HepG2 (cell line): ENCODE data around the gene C4orf36. TPM values are rescaled to one million over a fixed set of nuclear protein-coding genes. Genes with fewer than 3 reads are reported as not detected.

ENCODE experiments used
- ATAC-seq: fragments of 200-7000 bp; cut with Tn5 transposase; 3 replicates; pipeline ENCODE4 v1.9.1; 2020; ENCODE audit warnings: mild to moderate bottlenecking, moderate library complexity
- BruUV-seq: library from RNA; stranded (reverse); fragments of 400-500 nt; replicated peaks from 2 replicates; lab custom pipeline; 2021; lab: Mats Ljungman, UMichigan
- CTCF ChIA-PET: fragments of 300-600 bp; formaldehyde crosslinking; extraction: SDS; loops from one replicate; lab custom pipeline; 2021; ENCODE audit warnings: low total read pairs, inconsistent platforms, low intra/inter-chr PET ratio; lab: Yijun Ruan, JAX
- POLR2A ChIA-PET: fragments of 350-600 bp; sonication (Branson Sonifier 250); formaldehyde crosslinking; loops from one replicate; lab custom pipeline; 2020; ENCODE audit warnings: antibody characterized with exemption, inconsistent platforms; lab: Yijun Ruan, JAX
- DNase-seq: peaks from one replicate; pipeline ENCODE4 v3.0.0-alpha.2; 2015; ENCODE audit warnings: low spot score
- FAIRE-seq: peaks from 3 replicates; lab custom pipeline; 2011; peaks lifted over from hg19 to GRCh38; lab: Jason Lieb, UNC
- H2AFZ ChIP-seq: one replicate; pipeline ENCODE4 v1.6.1; 2011; ENCODE audit warnings: low read length, inconsistent platforms
- H3K27ac ChIP-seq: fragments of 300-600 bp; 3 replicates; pipeline ENCODE4 v1.8.0; 2011; ENCODE audit warnings: mixed run types, mild to moderate bottlenecking, mixed read lengths, low read length, inconsistent platforms; ENCODE audit not compliant: insufficient read depth; ENCODE audit errors: extremely low read length
- H3K27me3 ChIP-seq, 2 experiments: fragments of 200-600 bp in 1 of 2; 2 replicates in 1 of 2; 3 replicates in 1 of 2; pipeline versions ENCODE4 v1.6.0 to v1.8.0; 2011; ENCODE audit warnings: low read length in 2 of 2, mild to moderate bottlenecking in 2 of 2, moderate library complexity in 2 of 2, inconsistent platforms in 1 of 2; ENCODE audit not compliant: insufficient read depth in 2 of 2, control insufficient read depth in 1 of 2
- H3K36me3 ChIP-seq, 2 experiments: fragments of 200-600 bp in 1 of 2; replicated peaks in 1 of 2; 2 replicates in 1 of 2; 3 replicates in 1 of 2; pipeline versions ENCODE4 v1.5.1 to v1.8.0; 2011; ENCODE audit warnings: low read length in 2 of 2, inconsistent platforms in 1 of 2; ENCODE audit not compliant: insufficient read depth in 2 of 2, control insufficient read depth in 1 of 2
- H3K4me1 ChIP-seq: 2 replicates; pipeline ENCODE4 v1.5.1; 2012; ENCODE audit warnings: low read length, inconsistent platforms; ENCODE audit not compliant: insufficient read depth
- H3K4me2 ChIP-seq: 2 replicates; pipeline ENCODE4 v1.6.0; 2011; ENCODE audit warnings: low read depth, low read length, inconsistent platforms
- H3K4me3 ChIP-seq, 3 experiments: fragments of 200-600 bp in 1 of 3; sonication (generic), shearing (Covaris generic) in 1 of 3; replicated peaks in 1 of 3; 2 replicates each; pipeline ENCODE4 v1.5.1; 2011 to 2016; ENCODE audit warnings: low read length in 3 of 3, inconsistent platforms in 2 of 3, low read depth in 2 of 3, mild to moderate bottlenecking in 2 of 3, control low read depth in 1 of 3, mixed read lengths in 1 of 3; ENCODE audit not compliant: insufficient read depth in 1 of 3
- H3K79me2 ChIP-seq: one replicate; pipeline ENCODE4 v1.6.1; 2011; ENCODE audit warnings: low read length, inconsistent platforms; ENCODE audit not compliant: insufficient read depth
- H3K9ac ChIP-seq: 2 replicates; pipeline ENCODE4 v1.6.0; 2011; ENCODE audit warnings: mild to moderate bottlenecking, low read depth, low read length, inconsistent platforms; ENCODE audit not compliant: insufficient read depth
- H3K9me3 ChIP-seq: 2 replicates; pipeline ENCODE4 v1.5.1; 2012; ENCODE audit warnings: mild to moderate bottlenecking, low read length
- H4K20me1 ChIP-seq: 2 replicates; pipeline ENCODE4 v1.6.0; 2011; ENCODE audit warnings: inconsistent platforms, mild to moderate bottlenecking, low read length, moderate library complexity; ENCODE audit not compliant: insufficient read depth
- BCL6 ChIP-seq: IDR thresholded peaks from 2 replicates; pipeline ENCODE4 v1.6.1; 2016; ENCODE audit warnings: missing genetic modification reagents, missing compliant biosample characterization
- FOXJ3 ChIP-seq: sonication (generic); formaldehyde crosslinking; IDR thresholded peaks from 2 replicates; pipeline ENCODE4 v1.4.0; 2020; ENCODE audit warnings: missing genetic modification reagents, mild to moderate bottlenecking, borderline replicate concordance
- HMG20B ChIP-seq: conservative IDR thresholded peaks from 2 replicates; pipeline ENCODE4 v1.6.1; 2016; ENCODE audit warnings: missing genetic modification reagents, missing compliant biosample characterization
- HNF4G ChIP-seq, 2 experiments: sonication (generic) in 1 of 2; formaldehyde crosslinking in 1 of 2; IDR thresholded peaks; 2 replicates each; pipeline versions ENCODE4 v1.4.0 to v1.6.1; 2011 to 2020; ENCODE audit warnings: borderline replicate concordance in 2 of 2, low read depth in 2 of 2, mild to moderate bottlenecking in 2 of 2, low read length in 1 of 2, missing genetic modification reagents in 1 of 2, moderate library complexity in 1 of 2
- NONO ChIP-seq, 2 experiments: fragments of 450-650 bp in 1 of 2; sonication (generic) in 1 of 2; formaldehyde crosslinking in 1 of 2; IDR thresholded peaks in 1 of 2; conservative IDR thresholded peaks in 1 of 2; 2 replicates each; pipeline versions ENCODE4 v1.6.1 to v1.8.0; 2017 to 2022; ENCODE audit warnings: mild to moderate bottlenecking in 1 of 2, missing genetic modification reagents in 1 of 2, moderate library complexity in 1 of 2
- PITX1 ChIP-seq: sonication (generic); formaldehyde crosslinking; IDR thresholded peaks from 2 replicates; pipeline ENCODE4 v1.5.1; 2020; ENCODE audit warnings: mild to moderate bottlenecking, missing genetic modification reagents
- SATB2 ChIP-seq: sonication (generic); formaldehyde crosslinking; IDR thresholded peaks from 2 replicates; pipeline ENCODE4 v1.5.0; 2020; ENCODE audit warnings: missing genetic modification reagents
- ZC3H4 ChIP-seq: sonication (generic); formaldehyde crosslinking; IDR thresholded peaks from 2 replicates; pipeline ENCODE4 v1.4.0; 2020; ENCODE audit warnings: missing genetic modification reagents, borderline replicate concordance
- ZEB1 ChIP-seq: IDR thresholded peaks from 2 replicates; pipeline ENCODE4 v1.6.1; 2012; ENCODE audit warnings: mild to moderate bottlenecking, low read depth, inconsistent platforms; ENCODE audit not compliant: insufficient replicate concordance
- ZFP82 ChIP-seq: sonication (generic); formaldehyde crosslinking; IDR thresholded peaks from 2 replicates; pipeline ENCODE4 v1.5.1; 2020; ENCODE audit warnings: mild to moderate bottlenecking, missing genetic modification reagents, borderline replicate concordance
- WGBS: methylation state at CpG from one replicate; pipeline ENCODE4 v1.1.6; 2017; ENCODE audit warnings: low lambda C conversion rate; 5-methylcytosine and 5-hydroxymethylcytosine counted together
- in situ Hi-C: cut with HindIII; loops from 2 replicates; pipeline ENCODE4 v1.10.0; 2017; ENCODE audit warnings: low pct_unique_long_range_greater_than_20kb; ENCODE audit not compliant: extremely low pct_ligation_motif_present
- intact Hi-C: fragments of 100-400 bp; cut with micrococcal nuclease; formaldehyde crosslinking; loops from one replicate; pipeline ENCODE4 v1.10.0; 2022; ENCODE audit not compliant: unreplicated experiment
- polyA plus RNA-seq, 8 experiments: library from polyadenylated mRNA; depleted of rRNA in 3 of 8; stranded (reverse) in 7 of 8; unstranded in 1 of 8; fragments of >200 nt; fragmentation: Illumina TruSeq in 4 of 8; extraction: Trizol in 4 of 8; gene quantifications; 2 replicates each; pipeline versions ENCODE4 v1.2.1 to v1.2.3, GENCODE V29; 2011 to 2016; ENCODE audit warnings: low read depth in 4 of 8, missing spikeins in 1 of 8, mixed read lengths in 1 of 8; ENCODE audit not compliant: insufficient read depth in 1 of 8
- total RNA-seq, 5 experiments: library from RNA; depleted of rRNA; stranded (reverse); fragments of >200 nt; fragmentation: Illumina TruSeq; extraction: Trizol; gene quantifications; 2 replicates each; pipeline ENCODE4 v1.2.3, GENCODE V29; 2016; ENCODE audit warnings: low read depth in 1 of 5
- TF ChIP-seq, protein P1 (sequence below): sonication (generic); formaldehyde crosslinking; IDR thresholded peaks from 2 replicates; pipeline ENCODE4 v1.5.0; 2020; ENCODE audit warnings: missing genetic modification reagents
- TF ChIP-seq, protein P2 (sequence below): IDR thresholded peaks from 2 replicates; pipeline ENCODE4 v1.6.1; 2016; ENCODE audit warnings: mild to moderate bottlenecking
- TF ChIP-seq, protein P3 (sequence below): sonication (generic); IDR thresholded peaks from 2 replicates; pipeline ENCODE4 v1.6.1; 2016; ENCODE audit warnings: low read depth, borderline replicate concordance
- TF ChIP-seq, protein P4 (sequence below): sonication (generic); formaldehyde crosslinking; IDR thresholded peaks from 2 replicates; pipeline ENCODE4 v1.4.0; 2020; ENCODE audit warnings: missing genetic modification reagents
- TF ChIP-seq, protein P5 (sequence below): sonication (generic); formaldehyde crosslinking; IDR thresholded peaks from 2 replicates; pipeline ENCODE4 v1.8.0; 2022; ENCODE audit warnings: mild to moderate bottlenecking, missing genetic modification reagents; ENCODE audit not compliant: insufficient replicate concordance

Gene C4orf36
- total and polyA plus RNA-seq, 2 of the 13 experiments (the other 11 are each of a cell fraction or from before 2014, with no cell fraction given) = 0.63 TPM; not detected in 1

DNA sequence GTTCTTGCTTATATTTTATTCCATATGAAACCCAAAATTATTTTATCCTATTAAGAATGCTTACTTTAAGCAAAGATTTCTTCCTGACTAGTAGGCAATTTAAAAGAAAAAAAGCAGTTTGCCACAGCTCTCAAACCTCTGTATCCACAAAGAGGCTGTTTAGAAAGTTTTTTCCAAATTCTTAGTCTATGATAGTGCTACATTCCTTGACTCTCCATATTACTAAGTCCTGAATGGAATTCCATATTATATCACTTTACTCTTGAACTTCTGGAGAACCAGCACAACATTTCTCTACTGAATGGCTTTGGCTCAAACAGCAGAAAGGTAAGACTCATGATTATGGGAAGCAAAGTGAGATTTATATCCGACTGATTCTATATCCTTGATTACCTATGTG is 51.4 kb downstream of the C4orf36 start (continued):
- no peak for TF ChIP-seq BCL6 (CRISPR knock-in tag)
- TF ChIP-seq, protein P1, sequence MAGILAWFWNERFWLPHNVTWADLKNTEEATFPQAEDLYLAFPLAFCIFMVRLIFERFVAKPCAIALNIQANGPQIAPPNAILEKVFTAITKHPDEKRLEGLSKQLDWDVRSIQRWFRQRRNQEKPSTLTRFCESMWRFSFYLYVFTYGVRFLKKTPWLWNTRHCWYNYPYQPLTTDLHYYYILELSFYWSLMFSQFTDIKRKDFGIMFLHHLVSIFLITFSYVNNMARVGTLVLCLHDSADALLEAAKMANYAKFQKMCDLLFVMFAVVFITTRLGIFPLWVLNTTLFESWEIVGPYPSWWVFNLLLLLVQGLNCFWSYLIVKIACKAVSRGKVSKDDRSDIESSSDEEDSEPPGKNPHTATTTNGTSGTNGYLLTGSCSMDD = no peak
- TF ChIP-seq, protein P2, sequence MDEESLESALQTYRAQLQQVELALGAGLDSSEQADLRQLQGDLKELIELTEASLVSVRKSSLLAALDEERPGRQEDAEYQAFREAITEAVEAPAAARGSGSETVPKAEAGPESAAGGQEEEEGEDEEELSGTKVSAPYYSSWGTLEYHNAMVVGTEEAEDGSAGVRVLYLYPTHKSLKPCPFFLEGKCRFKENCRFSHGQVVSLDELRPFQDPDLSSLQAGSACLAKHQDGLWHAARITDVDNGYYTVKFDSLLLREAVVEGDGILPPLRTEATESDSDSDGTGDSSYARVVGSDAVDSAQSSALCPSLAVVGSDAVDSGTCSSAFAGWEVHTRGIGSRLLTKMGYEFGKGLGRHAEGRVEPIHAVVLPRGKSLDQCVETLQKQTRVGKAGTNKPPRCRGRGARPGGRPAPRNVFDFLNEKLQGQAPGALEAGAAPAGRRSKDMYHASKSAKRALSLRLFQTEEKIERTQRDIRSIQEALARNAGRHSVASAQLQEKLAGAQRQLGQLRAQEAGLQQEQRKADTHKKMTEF (CRISPR knock-in tag) = no peak
- no peak for TF ChIP-seq HNF4G (IDR thresholded peaks at IDR 0.05; ENCODE audit: borderline replicate concordance, low read depth, low read length)
- TF ChIP-seq HNF4G (CRISPR knock-in tag; IDR thresholded peaks at IDR 0.05; ENCODE audit: borderline replicate concordance, low read depth) = no peak
- TF ChIP-seq, all 625 proteins: peak for 0

DNA sequence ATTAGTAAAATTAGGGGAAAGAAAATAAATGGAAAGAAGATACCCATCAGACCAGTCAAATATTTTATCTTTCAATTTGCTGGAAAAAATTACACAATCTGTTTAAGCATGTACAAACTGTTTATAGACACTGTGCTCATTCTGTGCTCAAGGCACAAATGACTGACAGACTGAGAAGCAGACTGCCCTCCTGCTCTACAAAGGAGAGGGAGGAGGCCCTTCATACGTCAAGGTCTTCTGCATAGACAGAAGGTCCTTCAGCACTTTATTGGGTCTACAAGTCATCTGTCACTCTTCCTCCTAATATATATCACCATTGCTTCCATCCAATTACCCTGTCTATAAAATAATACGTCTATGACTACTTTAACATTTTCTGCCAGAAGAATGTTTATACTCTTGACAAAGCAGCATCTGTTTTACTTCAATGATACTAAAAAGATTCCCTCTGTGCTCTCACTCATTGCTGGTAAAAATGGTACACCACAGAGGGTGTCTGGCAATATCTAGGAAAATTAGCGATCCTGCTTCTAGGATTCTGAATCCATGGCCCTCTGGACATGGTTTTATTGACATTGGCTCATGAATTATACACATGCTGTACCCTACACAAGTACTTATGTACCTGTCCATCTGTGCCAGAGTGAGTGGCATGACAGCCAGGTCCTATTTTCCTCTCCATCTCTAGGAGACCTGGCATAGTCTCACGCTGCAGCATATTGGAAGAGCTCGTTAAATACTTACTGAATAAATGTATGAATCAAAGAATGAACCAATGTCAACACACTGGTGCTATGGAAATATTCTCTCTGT is 54.3 kb downstream of the C4orf36 start:
- Histone ChIP-seq H3K4me1 (no peaks in the 10 kb centered on the region), H4K20me1 (no peaks in the 10 kb centered on the region), H3K4me2 (no peak overlapping the region), H3K79me2 (no peaks in the 10 kb centered on the region), H3K9me3 (no peaks in the 10 kb centered on the region), H2AFZ (no peak overlapping the region), H3K27ac (no peak overlapping the region), H3K9ac (no peak overlapping the region), H3K27me3 (no peaks in the 10 kb centered on the region), H3K36me3 (no peaks in the 10 kb centered on the region), H3K4me3 (no peak overlapping the region)
- 4% methylated on average over 5 of the region's 5 CpGs for WGBS
- no peak for FAIRE-seq
- DNase-seq = no peak
- POLR2A ChIA-PET = no interaction called here
- CTCF ChIA-PET = no interaction called here
- in situ Hi-C loops (no loop called here), intact Hi-C loops (no loop called here)
- no peak for ATAC-seq
- BruUV-seq = no TSS peak
- TF ChIP-seq, protein P3, sequence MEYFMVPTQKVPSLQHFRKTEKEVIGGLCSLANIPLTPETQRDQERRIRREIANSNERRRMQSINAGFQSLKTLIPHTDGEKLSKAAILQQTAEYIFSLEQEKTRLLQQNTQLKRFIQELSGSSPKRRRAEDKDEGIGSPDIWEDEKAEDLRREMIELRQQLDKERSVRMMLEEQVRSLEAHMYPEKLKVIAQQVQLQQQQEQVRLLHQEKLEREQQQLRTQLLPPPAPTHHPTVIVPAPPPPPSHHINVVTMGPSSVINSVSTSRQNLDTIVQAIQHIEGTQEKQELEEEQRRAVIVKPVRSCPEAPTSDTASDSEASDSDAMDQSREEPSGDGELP = no peak
- TF ChIP-seq NONO (IDR thresholded peaks at IDR 0.05) (no peak), NONO (CRISPR knock-in tag; conservative IDR thresholded peaks at IDR 0.05) (no peak), ZFP82 (CRISPR knock-in tag) (no peak), FOXJ3 (no peak), ZEB1 (no peak), HMG20B (CRISPR knock-in tag) (no peak), SATB2 (no peak), PITX1 (CRISPR knock-in tag) (no peak), ZC3H4 (CRISPR knock-in tag) (no peak)
- TF ChIP-seq, protein P4, sequence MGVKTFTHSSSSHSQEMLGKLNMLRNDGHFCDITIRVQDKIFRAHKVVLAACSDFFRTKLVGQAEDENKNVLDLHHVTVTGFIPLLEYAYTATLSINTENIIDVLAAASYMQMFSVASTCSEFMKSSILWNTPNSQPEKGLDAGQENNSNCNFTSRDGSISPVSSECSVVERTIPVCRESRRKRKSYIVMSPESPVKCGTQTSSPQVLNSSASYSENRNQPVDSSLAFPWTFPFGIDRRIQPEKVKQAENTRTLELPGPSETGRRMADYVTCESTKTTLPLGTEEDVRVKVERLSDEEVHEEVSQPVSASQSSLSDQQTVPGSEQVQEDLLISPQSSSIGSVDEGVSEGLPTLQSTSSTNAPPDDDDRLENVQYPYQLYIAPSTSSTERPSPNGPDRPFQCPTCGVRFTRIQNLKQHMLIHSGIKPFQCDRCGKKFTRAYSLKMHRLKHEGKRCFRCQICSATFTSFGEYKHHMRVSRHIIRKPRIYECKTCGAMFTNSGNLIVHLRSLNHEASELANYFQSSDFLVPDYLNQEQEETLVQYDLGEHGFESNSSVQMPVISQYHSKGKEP (CRISPR knock-in tag) = no peak
- TF ChIP-seq, protein P5, sequence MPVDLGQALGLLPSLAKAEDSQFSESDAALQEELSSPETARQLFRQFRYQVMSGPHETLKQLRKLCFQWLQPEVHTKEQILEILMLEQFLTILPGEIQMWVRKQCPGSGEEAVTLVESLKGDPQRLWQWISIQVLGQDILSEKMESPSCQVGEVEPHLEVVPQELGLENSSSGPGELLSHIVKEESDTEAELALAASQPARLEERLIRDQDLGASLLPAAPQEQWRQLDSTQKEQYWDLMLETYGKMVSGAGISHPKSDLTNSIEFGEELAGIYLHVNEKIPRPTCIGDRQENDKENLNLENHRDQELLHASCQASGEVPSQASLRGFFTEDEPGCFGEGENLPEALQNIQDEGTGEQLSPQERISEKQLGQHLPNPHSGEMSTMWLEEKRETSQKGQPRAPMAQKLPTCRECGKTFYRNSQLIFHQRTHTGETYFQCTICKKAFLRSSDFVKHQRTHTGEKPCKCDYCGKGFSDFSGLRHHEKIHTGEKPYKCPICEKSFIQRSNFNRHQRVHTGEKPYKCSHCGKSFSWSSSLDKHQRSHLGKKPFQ (CRISPR knock-in tag) = no peak
